Fibroblast of upper back skin (primary cell): Measurements from ENCODE around the gene SLC2A6.

ENCODE experiments used
- DNase-seq: peaks from one replicate; pipeline ENCODE4 v3.0.0-alpha.2; 2013

SLC2A6 gene

DNA sequence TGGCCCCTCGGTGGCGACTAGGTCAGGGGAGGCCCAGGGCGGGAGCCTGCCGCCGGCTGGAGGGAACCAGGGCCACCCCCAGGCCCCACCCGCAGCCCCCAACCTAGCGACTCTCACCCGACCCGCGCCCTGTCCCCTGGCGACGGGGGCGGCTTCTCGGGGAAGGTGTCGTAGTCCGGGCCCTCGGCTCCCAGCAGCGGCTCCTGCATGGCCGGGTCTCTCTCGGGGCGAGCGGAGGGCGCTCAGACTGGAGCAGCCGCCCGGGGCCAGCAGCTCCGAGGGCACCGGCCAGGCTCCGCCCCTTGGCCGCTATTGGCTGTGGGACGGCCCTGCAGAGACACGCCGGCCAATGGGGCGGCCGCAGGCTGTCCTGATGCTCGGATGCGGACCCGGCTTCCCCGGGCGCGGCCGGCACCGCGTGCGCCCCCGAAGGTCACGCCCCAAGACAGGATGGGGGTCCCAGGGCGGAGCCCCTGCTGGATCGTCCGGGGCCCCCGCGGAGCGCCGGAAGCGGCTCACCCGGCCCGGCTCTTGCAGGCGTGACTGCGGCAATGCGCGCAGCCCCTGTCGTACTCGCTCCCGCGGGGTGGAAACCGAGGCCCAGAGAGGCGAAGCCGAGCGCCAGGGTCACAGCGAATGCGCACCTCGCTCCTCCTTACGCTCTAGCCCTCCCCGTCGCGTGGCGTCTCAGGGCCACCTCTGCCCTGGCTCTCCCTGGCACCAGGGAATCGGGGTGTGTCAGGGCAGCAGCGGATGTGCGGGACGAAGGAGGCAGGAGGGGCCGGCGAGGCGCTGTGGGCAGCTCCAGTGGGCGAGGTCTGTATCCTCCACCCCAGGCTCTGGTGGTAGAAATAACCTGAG is at the start of gene SLC2A6:
SLC2A6 (minus strand) TSS at position 249 of the 861 bp plus-strand sequence; CDS start at position 209, 40 bp downstream.
- DNase-seq, result peak; percentile 73

DNA sequence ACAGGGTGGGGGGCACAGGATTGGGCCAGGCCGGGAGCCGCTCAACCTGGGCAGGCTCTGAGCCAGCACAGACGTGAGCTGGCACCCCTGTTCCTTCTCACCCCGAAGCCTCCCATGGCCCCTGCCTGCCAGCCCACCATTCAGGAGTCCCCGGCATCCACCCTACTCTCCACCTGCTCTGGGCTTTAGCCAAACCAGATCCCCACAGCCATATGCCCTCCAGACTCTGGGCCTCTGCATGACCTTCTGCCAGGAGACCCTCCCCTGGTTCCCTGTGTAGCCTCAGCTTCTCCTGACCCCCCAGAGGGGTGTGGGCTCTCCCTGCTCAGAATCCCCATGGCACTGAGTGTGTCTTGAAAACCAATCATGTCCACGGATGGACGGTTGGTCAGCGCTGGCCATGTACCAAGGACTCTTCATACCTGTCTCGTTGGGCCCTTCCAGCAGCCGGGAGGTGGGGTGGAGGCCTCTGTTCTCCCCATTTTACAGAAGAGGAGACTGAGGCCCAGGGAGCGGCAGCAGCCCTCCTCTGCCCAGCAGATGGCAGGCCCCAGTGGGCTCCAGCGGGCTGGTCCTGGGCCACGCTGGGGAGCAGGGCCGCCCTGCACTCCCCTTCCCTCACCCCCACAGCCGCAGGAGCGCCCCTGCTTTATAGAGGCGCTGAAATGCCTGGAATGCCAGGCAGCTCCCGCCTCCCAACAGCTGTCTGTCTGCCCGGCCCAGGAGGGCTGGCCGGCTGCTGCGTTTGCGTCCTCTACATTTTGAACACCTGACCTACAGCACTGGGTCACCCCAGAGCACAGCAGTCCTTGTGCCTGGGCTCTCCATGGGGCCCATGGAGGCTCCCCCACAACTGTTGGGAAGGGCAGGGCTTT is 49.3 kb upstream of the SLC2A6 start:
- no peak for DNase-seq

GRCh38 chr9:133527444-133527920 is 48.6 kb upstream of the SLC2A6 start:
- no peak for DNase-seq

GRCh38 chr9:133526721-133527321 is 47.9 kb upstream of the SLC2A6 start:
- DNase-seq, result no peak

DNA sequence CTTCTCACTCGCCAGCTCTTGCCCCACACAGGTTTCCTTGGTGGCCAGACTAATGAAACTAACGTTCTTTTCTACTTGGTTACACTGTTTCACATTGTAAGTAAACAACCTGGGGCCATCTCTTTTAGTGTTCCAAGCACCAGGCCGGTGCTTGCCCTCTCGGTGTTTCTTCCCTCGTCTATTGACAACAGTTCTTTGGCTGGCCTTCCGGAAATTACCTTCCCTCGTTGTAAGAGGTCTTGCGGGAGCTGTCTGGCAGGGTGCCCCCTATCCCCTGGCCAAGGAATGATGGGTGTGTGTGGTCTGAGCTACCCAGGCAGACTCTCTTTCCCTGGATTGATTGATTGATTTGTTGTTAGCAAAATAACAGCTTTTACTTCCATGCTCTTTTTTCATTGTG is 46.8 kb upstream of the SLC2A6 start:
- DNase-seq, result no peak

DNA sequence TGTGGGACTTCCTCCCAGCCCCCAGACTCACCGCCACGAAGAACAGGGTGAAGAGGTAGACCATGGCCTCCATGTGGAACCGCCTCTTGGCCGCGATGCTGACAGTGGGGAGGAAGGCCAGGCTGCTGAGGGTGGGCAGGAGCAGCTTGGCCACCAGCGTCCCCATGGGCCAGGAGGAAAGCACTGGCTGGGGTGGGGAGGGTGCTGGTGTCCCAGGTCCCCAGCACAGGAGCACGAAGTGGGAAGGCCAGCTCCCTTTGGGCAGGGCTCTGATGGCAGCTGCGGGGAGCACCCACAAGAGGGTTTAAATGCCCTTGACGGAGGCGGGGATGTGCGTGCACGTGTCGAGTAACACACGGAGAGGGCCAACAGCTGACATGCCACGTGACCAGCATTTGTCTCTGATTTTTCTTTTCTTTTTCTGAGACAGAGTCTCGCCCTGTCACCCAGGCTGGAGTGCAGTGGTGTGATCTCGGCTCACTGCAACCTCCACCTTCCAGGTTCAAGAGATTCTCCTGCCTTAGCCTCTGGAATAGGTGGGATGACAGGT is 45.9 kb upstream of the SLC2A6 start, which contains the start of gene MYMK:
MYMK (minus strand) TSS at position 281 of the 550 bp plus-strand sequence; CDS start at position 166, 115 bp downstream.
- DNase-seq, result no peak

- DNase-seq, result no peak
Measured at GRCh38 chr9:133524146-133524545, 45.2 kb upstream of the SLC2A6 start.

DNA sequence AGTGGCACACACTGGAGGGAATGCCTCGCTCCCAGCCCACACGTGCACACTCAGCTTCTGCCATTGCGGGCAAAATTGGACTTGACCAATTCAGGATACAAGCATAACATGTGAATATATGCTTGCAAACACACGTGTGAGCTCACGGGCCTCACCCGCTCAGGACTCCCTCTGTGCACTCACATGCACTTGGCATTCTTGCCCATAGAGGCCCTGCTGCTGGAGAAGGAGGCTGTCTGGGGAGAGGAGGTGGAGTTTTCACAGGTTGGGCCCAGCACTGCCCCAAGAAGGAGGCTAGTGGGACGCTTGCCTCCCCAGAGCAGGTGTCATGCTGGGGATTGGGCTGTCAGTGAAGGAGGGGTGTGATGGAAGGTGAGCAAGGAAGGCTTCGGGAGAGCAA is 44.2 kb upstream of the SLC2A6 start:
- DNase-seq, result no peak

DNA sequence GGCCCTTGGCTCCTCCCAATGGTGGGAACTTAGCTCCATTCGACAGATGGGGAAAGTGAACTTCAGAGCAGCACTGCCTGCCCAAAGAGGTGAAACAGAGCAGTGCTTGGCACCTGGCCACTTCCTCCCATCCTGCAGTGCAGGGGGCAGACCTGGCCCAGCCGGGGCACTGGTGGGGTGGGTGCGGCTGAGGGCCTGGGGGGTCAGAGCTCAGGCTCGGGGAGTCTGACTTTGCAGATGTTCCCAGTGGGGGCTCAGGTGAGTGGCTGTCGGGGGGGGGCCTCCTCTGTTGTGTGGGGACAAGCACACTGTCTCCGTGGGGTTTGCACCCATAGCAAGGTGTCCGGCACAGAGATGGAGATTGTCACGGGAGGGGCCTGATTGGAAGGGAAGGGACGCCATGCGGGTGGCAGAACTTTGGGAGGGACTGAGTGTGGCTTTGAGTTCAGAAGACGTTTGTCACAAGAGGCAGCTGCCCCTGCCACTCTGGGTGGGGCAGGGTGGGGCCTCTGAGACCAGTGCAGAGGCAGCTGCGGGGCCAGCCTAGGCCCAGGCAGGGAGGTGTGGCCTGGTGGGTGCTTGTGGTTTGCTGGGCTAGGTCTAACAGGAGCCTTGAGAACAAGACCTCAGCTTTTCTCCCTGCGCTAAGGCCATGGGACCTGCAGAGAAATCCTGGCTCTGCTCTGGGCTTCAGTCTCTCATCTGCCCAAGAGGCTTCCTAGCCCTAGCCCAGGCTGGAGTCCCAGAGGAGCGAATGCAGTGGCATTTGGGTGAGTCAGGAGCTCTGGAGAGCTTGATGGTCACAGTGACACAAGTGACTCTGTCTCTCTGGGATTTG is 43.4 kb upstream of the SLC2A6 start:
- DNase-seq, result no peak

- DNase-seq, result no peak
Measured at GRCh38 chr9:133521122-133522072, 42.5 kb upstream of the SLC2A6 start.

GRCh38 chr9:133520121-133520835 is 41.4 kb upstream of the SLC2A6 start:
- DNase-seq, result no peak

DNA sequence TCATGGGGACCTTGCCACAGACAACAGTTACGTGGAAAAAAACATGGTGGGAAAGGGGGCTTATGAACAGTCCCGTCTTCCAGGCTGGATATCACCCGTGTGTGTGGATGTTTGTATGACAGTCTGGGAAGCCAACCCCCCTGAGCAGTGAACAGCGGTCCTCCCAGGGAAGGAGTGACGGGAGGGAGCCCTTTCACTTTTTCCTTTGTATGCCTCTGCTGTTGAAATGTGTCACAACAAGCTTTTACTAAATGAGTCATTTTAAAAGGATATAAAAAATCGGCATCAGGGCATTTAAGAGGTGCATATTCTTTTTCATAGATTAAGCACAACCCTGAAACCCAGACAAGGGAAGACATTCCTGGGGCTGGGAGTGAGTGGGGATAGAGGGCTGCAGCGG is 40.8 kb upstream of the SLC2A6 start:
- DNase-seq, result no peak

- no peak for DNase-seq
Measured at GRCh38 chr9:133518706-133519449, 40.0 kb upstream of the SLC2A6 start.

GRCh38 chr9:133518200-133518599 is 39.3 kb upstream of the SLC2A6 start:
- no peak for DNase-seq

DNA sequence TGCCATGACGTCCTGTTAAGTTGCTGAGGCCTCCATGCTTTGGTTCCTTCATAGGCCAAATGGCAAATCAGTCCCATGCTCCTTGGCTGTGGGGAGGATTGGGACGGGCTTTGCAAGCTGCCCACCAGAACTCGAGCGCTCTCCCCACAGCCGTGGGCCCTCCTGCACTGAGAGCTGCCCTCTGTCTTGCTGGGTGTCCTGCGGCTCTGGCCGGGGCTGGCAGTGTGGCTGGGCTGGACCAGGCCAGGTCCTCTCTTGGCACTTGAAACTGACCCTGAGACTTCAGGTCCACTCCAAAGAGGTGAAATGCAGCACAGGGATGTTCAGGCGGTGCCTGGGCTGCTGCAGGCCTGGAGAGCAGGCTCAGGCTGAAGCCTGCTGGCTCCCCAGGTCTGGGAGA is 38.8 kb upstream of the SLC2A6 start:
- no peak for DNase-seq

DNA sequence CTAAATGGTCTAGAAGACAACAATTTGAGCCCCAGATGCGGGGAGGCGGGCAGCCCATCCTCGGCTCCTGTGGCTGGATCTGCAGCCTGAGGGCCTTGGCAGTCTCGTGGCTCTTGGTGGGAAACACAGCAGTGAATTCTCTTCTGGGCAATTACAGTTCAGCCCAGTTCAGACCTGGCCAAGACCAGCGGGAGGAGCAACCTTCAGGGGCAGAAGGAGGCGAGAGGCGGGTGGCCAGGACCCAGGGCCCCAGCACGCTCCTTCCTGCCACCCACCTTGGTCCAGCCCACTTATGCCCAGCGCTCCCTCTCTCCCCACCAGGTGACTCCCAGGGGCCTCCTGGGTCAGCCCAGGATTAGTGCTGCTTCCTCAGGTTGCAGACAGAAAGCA is 38.1 kb upstream of the SLC2A6 start:
- DNase-seq, result no peak

DNA sequence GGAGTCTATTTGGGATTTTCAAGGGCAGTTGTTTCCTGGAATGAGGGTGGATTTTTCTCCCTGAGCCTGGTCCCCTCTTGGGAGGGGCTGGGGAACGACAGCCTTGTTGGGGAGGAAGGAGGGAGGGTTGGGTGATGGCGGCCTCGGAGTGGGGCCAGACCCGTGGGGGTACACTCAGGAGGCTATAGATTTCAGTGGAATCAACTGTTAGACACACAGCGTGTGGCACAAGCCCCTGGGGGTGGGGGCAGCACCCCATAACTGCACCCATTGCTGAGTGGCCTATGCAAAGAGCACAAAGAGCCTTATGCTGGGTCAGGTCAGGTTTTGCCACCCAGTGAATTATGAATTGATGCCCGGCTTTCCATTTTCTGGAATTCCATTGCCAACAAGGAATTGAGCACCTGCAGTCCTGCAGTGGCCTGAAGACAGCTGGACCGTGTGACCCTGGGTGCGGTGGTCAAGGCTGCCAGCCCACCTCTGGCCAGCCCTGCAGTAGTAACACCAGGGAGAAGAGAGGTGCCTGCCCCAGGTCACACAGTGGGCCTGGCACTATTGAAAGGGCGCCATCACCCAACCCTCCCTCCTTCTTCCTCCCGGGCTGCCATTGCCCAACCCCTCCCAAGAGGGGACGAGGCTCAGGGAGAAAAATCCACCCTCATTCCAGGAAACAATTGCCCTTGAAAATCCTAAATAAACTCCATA is 37.5 kb upstream of the SLC2A6 start:
- no peak for DNase-seq

GRCh38 chr9:133515615-133516255 is 36.8 kb upstream of the SLC2A6 start:
- DNase-seq, result no peak
